H1 (cell line): ENCODE results near the gene CPNE5. TPM values are rescaled to one million over a fixed set of nuclear protein-coding genes. Genes with fewer than 3 reads are reported as not detected.

Experiments used
- BRCA1 ChIP-seq: IDR thresholded peaks from 2 replicates; pipeline ENCODE4 v1.6.1; 2012; ENCODE audit warnings: low read depth, low read length, improper control_type of control experiment
- CEBPB ChIP-seq: IDR thresholded peaks from 2 replicates; pipeline ENCODE4 v1.6.1; 2012; ENCODE audit warnings: low read depth, low read length
- CTCF ChIP-seq, 3 experiments: IDR thresholded peaks; 1 replicate in 2 of 3; 2 replicates in 1 of 3; pipeline versions ENCODE4 v1.5.1 to v1.6.1; 2011; ENCODE audit warnings: low read length in 3 of 3, mild to moderate bottlenecking in 3 of 3, inconsistent platforms in 2 of 3, low read depth in 1 of 3, moderate library complexity in 1 of 3; ENCODE audit not compliant: insufficient read depth in 1 of 3; ENCODE audit errors: control extremely low read depth in 1 of 3
- EZH2 ChIP-seq: fragments of 200-600 bp; sonication (generic); IDR thresholded peaks from 2 replicates; pipeline ENCODE4 v1.7.1; 2012; ENCODE audit warnings: low read depth, mild to moderate bottlenecking, moderate library complexity, low read length, inconsistent platforms; ENCODE audit not compliant: severe bottlenecking
- FOSL1 ChIP-seq: IDR thresholded peaks from 2 replicates; pipeline ENCODE4 v1.6.1; 2011; ENCODE audit warnings: mild to moderate bottlenecking, low read depth, low read length, moderate library complexity; ENCODE audit not compliant: insufficient read depth
- GABPA ChIP-seq: IDR thresholded peaks from 2 replicates; pipeline ENCODE4 v1.6.1; 2011; ENCODE audit warnings: mild to moderate bottlenecking, low read length, moderate library complexity, borderline replicate concordance; ENCODE audit not compliant: insufficient read depth
- GTF2F1 ChIP-seq: IDR thresholded peaks from 2 replicates; pipeline ENCODE4 v1.6.1; 2012; ENCODE audit warnings: low read depth, low read length, improper control_type of control experiment, borderline replicate concordance
- KDM4A ChIP-seq: IDR thresholded peaks from one replicate; pipeline ENCODE4 v1.7.1; 2012; ENCODE audit warnings: low read depth, mild to moderate bottlenecking, moderate library complexity, low read length, inconsistent platforms; ENCODE audit not compliant: severe bottlenecking
- KDM5A ChIP-seq: fragments of 200-600 bp; IDR thresholded peaks from 2 replicates; pipeline ENCODE4 v1.7.1; 2012; ENCODE audit warnings: mild to moderate bottlenecking, low read length, inconsistent platforms, mixed read lengths
- MAFK ChIP-seq: IDR thresholded peaks from 2 replicates; pipeline ENCODE4 v1.6.1; 2012; ENCODE audit warnings: low read depth, mild to moderate bottlenecking, improper control_type of control experiment, low read length
- NRF1 ChIP-seq: IDR thresholded peaks from 2 replicates; pipeline ENCODE4 v1.6.1; 2011; ENCODE audit warnings: mild to moderate bottlenecking, low read depth, low read length, improper control_type of control experiment
- PHF8 ChIP-seq: fragments of 200-600 bp; sonication (generic); conservative IDR thresholded peaks from 2 replicates; pipeline ENCODE4 v1.7.1; 2012; ENCODE audit warnings: low read depth, mild to moderate bottlenecking, inconsistent platforms, low read length, moderate library complexity
- POU5F1 ChIP-seq: IDR thresholded peaks from 2 replicates; pipeline ENCODE4 v1.6.1; 2011; ENCODE audit warnings: low read depth, mild to moderate bottlenecking, low read length, moderate library complexity
- RFX5 ChIP-seq: IDR thresholded peaks from 2 replicates; pipeline ENCODE4 v1.6.1; 2011; ENCODE audit warnings: low read depth, low read length, improper control_type of control experiment, borderline replicate concordance
- RXRA ChIP-seq: IDR thresholded peaks from 2 replicates; pipeline ENCODE4 v1.6.1; 2011; ENCODE audit warnings: low read depth, mild to moderate bottlenecking, low read length, moderate library complexity; ENCODE audit not compliant: insufficient read depth
- SP1 ChIP-seq: IDR thresholded peaks from 2 replicates; pipeline ENCODE4 v1.6.1; 2011; ENCODE audit warnings: low read depth, low read length
- SP2 ChIP-seq: IDR thresholded peaks from 2 replicates; pipeline ENCODE4 v1.6.1; 2012; ENCODE audit warnings: mild to moderate bottlenecking, low read length, inconsistent platforms
- SUZ12 ChIP-seq: fragments of 200-600 bp; sonication (generic); IDR thresholded peaks from 2 replicates; pipeline ENCODE4 v1.6.1; 2012; ENCODE audit warnings: mild to moderate bottlenecking, inconsistent platforms, low read length, moderate library complexity, mixed read lengths
- YY1 ChIP-seq: IDR thresholded peaks from 2 replicates; pipeline ENCODE4 v1.6.1; 2011; ENCODE audit warnings: low read depth, mild to moderate bottlenecking, low read length
- ZNF274 ChIP-seq: IDR thresholded peaks from 2 replicates; pipeline ENCODE4 v1.7.0; 2012; ENCODE audit warnings: low read length, borderline replicate concordance; ENCODE audit errors: extremely low read depth
- polyA plus RNA-seq, 7 experiments: library from polyadenylated mRNA; depleted of rRNA in 3 of 7; stranded (reverse) in 5 of 7; unstranded in 2 of 7; fragments of >200 nt in 5 of 7; fragments of 200-250 nt in 2 of 7; gene quantifications; 1 replicate in 5 of 7; 2 replicates in 1 of 7; 4 replicates in 1 of 7; pipeline versions ENCODE4 v1.2.1 to v1.2.3, GENCODE V29; 2011 to 2013; ENCODE audit warnings: missing spikeins in 2 of 7, mixed read lengths in 2 of 7
- total RNA-seq: library from RNA; stranded (reverse); fragmentation: NEBNext Ultra II Directional; extraction: Animal tissue kit (Norgen Biotek cat#: 25700); gene quantifications from 2 replicates; pipeline ENCODE4 v1.2.1, GENCODE V29; 2021

CPNE5 gene
- total and polyA plus RNA-seq, 2 of the 8 experiments (the other 6 are each of a cell fraction or from before 2014, with no cell fraction given) = 0.88 to 1.8 TPM

DNA sequence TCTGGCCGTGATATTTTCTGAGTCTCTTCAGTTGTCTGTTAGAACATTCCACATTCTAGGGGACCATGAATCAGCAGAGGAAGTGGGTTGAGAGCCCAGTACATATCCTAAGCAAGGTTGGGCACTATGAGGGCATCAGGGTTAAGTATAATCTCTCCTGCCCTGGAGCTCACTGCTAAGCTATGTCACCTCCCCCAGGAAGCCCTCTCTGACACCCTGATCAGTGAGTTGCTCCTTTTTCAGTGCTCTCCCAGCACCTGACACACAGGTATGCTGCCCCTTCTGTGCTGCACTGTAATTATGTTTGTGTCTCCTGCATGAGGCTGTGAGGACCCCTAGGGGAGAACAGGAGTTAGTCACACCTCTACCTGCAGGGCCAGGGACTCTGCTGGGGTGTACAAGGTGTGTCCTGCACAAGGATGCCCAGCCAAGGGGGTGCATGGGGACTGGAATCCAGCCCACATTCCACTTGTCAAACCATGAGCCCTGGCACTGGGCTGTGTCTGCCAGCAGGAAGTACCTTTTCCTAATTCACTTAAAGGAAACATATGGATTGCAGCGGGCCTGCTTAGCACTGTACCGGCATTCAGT is 137.7 kb downstream of the CPNE5 start (continued):
- TF ChIP-seq POU5F1 = no peak
- no peak for TF ChIP-seq RXRA
- TF ChIP-seq YY1 = no peak
- no peak for TF ChIP-seq RFX5
- TF ChIP-seq FOSL1 = no peak
- TF ChIP-seq BRCA1 = no peak
- TF ChIP-seq KDM4A = no peak
- TF ChIP-seq NRF1 = no peak
- TF ChIP-seq GABPA = no peak
- no peak for TF ChIP-seq SP1
- TF ChIP-seq GTF2F1 = no peak
- TF ChIP-seq MAFK = no peak
- no peak for TF ChIP-seq EZH2
- TF ChIP-seq ZNF274 = no peak
- no peak for TF ChIP-seq PHF8
- TF ChIP-seq CEBPB = no peak
- peak; percentile 74 to 88 (median 85) for TF ChIP-seq CTCF (IDR thresholded peaks at IDR 0.05; ENCODE audit: control extremely low read depth in 1 of 3, insufficient read depth in 1 of 3, low read depth in 1 of 3, low read length in 3 of 3)
- no peak for TF ChIP-seq KDM5A
- no peak for TF ChIP-seq SP2
- no peak for TF ChIP-seq SUZ12
- TF ChIP-seq, all 59 proteins: peak for 5
